ENCODE results near the gene SERPINE1. TPM values are rescaled to one million over a fixed set of nuclear protein-coding genes. Genes with fewer than 3 reads are reported as not detected.

Gene SERPINE1
- total and polyA plus RNA-seq, 2 of the 13 experiments (the other 11 are each of a cell fraction or from before 2014, with no cell fraction given) = 21.2 to 1,576 TPM

DNA sequence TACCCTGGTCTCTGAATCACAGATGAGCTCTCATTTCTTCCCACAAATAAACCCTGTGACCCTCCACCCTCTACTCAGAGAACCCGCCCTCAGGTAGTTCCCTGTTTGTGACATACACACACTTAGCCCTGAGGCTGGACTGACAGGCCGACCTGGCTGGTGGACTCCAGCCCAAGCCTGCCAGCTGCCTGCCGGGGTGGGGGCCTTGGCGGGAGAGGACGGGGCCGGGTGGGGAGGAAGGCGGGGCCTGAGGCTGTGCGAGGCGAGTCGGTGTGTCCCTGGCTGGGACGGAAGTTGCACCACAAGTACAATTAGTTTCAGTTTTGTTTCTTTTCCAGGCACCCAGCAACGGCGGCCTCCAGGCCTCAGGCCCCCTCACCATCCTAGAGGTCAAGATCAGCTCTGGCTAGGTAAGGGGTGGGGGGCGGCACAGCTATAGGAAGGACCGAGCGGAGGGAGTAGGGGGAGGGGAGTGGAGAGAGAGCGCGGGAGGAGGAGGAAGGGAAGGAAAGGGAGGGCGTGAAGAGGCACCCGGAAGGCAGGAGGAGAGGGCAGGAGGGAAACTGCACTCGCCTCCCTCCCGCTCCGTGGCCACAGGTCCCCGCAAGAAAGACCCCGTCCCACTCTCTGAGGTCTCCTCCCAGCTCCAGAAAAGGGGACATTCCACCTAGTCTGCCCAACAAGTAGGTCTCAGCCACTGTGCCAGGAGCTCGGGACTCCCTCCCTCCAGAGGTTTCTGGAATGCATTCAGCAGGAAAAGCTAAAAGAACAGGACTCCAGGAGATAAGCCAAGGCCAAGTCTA, 41.5 kb upstream of the SERPINE1 start, which contains the start of gene TRIM56 (continued):
- TF ChIP-seq, protein P1, sequence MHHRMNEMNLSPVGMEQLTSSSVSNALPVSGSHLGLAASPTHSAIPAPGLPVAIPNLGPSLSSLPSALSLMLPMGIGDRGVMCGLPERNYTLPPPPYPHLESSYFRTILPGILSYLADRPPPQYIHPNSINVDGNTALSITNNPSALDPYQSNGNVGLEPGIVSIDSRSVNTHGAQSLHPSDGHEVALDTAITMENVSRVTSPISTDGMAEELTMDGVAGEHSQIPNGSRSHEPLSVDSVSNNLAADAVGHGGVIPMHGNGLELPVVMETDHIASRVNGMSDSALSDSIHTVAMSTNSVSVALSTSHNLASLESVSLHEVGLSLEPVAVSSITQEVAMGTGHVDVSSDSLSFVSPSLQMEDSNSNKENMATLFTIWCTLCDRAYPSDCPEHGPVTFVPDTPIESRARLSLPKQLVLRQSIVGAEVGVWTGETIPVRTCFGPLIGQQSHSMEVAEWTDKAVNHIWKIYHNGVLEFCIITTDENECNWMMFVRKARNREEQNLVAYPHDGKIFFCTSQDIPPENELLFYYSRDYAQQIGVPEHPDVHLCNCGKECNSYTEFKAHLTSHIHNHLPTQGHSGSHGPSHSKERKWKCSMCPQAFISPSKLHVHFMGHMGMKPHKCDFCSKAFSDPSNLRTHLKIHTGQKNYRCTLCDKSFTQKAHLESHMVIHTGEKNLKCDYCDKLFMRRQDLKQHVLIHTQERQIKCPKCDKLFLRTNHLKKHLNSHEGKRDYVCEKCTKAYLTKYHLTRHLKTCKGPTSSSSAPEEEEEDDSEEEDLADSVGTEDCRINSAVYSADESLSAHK (CRISPR knock-in tag; IDR thresholded peaks at IDR 0.05; ENCODE audit: borderline replicate concordance) = no peak
- peak; percentile 34 for TF ChIP-seq YY1 (IDR thresholded peaks at IDR 0.05; ENCODE audit: insufficient read depth, insufficient replicate concordance, low read depth, low read length)
- TF ChIP-seq ZNF326 (CRISPR knock-in tag; IDR thresholded peaks at IDR 0.05; ENCODE audit: borderline replicate concordance) = no peak
- peak; percentile 43; the same call in 1 of the 2 replicates for TF ChIP-seq HNF4A (CRISPR knock-in tag; IDR thresholded peaks at IDR 0.05)
- no peak; the same call in 1 of the 2 replicates for TF ChIP-seq TARDBP (CRISPR knock-in tag; IDR thresholded peaks at IDR 0.05)
- TF ChIP-seq, protein P2, sequence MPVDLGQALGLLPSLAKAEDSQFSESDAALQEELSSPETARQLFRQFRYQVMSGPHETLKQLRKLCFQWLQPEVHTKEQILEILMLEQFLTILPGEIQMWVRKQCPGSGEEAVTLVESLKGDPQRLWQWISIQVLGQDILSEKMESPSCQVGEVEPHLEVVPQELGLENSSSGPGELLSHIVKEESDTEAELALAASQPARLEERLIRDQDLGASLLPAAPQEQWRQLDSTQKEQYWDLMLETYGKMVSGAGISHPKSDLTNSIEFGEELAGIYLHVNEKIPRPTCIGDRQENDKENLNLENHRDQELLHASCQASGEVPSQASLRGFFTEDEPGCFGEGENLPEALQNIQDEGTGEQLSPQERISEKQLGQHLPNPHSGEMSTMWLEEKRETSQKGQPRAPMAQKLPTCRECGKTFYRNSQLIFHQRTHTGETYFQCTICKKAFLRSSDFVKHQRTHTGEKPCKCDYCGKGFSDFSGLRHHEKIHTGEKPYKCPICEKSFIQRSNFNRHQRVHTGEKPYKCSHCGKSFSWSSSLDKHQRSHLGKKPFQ (CRISPR knock-in tag; IDR thresholded peaks at IDR 0.05; ENCODE audit: insufficient replicate concordance) = no peak
- TF ChIP-seq RARA (CRISPR knock-in tag; IDR thresholded peaks at IDR 0.05) = peak; percentile 8; the same call in 1 of the 2 replicates
- TF ChIP-seq GFI1 (CRISPR knock-in tag; IDR thresholded peaks at IDR 0.05; ENCODE audit: borderline replicate concordance) = 0 out of 2 replicates have a peak, but pooled peaks have one; percentile 10
- no peak for TF ChIP-seq IKZF1 (IDR thresholded peaks at IDR 0.05)
- TF ChIP-seq, protein P3, sequence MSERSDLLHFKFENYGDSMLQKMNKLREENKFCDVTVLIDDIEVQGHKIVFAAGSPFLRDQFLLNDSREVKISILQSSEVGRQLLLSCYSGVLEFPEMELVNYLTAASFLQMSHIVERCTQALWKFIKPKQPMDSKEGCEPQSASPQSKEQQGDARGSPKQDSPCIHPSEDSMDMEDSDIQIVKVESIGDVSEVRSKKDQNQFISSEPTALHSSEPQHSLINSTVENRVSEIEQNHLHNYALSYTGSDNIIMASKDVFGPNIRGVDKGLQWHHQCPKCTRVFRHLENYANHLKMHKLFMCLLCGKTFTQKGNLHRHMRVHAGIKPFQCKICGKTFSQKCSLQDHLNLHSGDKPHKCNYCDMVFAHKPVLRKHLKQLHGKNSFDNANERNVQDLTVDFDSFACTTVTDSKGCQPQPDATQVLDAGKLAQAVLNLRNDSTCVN (CRISPR knock-in tag; IDR thresholded peaks at IDR 0.05; ENCODE audit: borderline replicate concordance) = 0 out of 2 replicates have a peak, but pooled peaks have one; percentile 57
- TF ChIP-seq ZNF777 (CRISPR knock-in tag; IDR thresholded peaks at IDR 0.05) = peak; percentile 17; the same call in 1 of the 2 replicates
- no peak for TF ChIP-seq XBP1 (CRISPR knock-in tag; IDR thresholded peaks at IDR 0.05)
- no peak for TF ChIP-seq ZNF205 (CRISPR knock-in tag; IDR thresholded peaks at IDR 0.05)

All from HepG2 (cell line).